CD14-positive monocyte (primary cell): ENCODE measurements around the gene LRPAP1. TPM values are rescaled to one million over a fixed set of nuclear protein-coding genes. Genes with fewer than 3 reads are reported as not detected.
A peak's percentile ranks its signal among the peaks of the same experiment; 100 is the strongest.

Experiments
- DNase-seq, 3 donors: peaks; one replicate each; pipeline ENCODE4 v3.0.0-alpha.2; 2011 to 2022
- H2AFZ ChIP-seq: 2 replicates; pipeline ENCODE4 v1.6.0; 2012; ENCODE audit warnings: mild to moderate bottlenecking, low read depth, low read length, inconsistent platforms; ENCODE audit not compliant: insufficient read depth, poor library complexity, severe bottlenecking
- H3K27ac ChIP-seq, 2 donors: 1 replicate in 1 of 2; 2 replicates in 1 of 2; pipeline ENCODE4 v1.5.1; 2012 to 2013; ENCODE audit warnings: low read length in 2 of 2, control low read depth in 1 of 2, inconsistent platforms in 1 of 2, low read depth in 1 of 2, mild to moderate bottlenecking in 1 of 2
- H3K27me3 ChIP-seq, 2 donors: one replicate each; pipeline versions ENCODE4 v1.6.0 to v1.6.1; 2011 to 2013; ENCODE audit warnings: low read length in 2 of 2; ENCODE audit not compliant: control insufficient read depth in 2 of 2, insufficient read depth in 2 of 2
- H3K36me3 ChIP-seq, 2 donors: replicated peaks in 1 of 2; 1 replicate in 1 of 2; 2 replicates in 1 of 2; pipeline versions ENCODE4 v1.5.1 to v1.6.1; 2012 to 2013; ENCODE audit warnings: low read length in 2 of 2, control low read depth in 1 of 2, inconsistent platforms in 1 of 2, mild to moderate bottlenecking in 1 of 2; ENCODE audit not compliant: insufficient read depth in 2 of 2, control insufficient read depth in 1 of 2
- H3K4me1 ChIP-seq, 2 donors: 1 replicate in 1 of 2; 2 replicates in 1 of 2; pipeline versions ENCODE4 v1.5.1 to v1.6.1; 2012 to 2013; ENCODE audit warnings: low read length in 2 of 2, control low read depth in 1 of 2, inconsistent platforms in 1 of 2, mild to moderate bottlenecking in 1 of 2, moderate library complexity in 1 of 2; ENCODE audit not compliant: insufficient read depth in 2 of 2, control insufficient read depth in 1 of 2
- H3K4me2 ChIP-seq: replicated peaks from 2 replicates; pipeline ENCODE3; 2012; ENCODE audit warnings: low read length, moderate library complexity, mild to moderate bottlenecking; ENCODE audit not compliant: poor library complexity, severe bottlenecking; ENCODE audit errors: extremely low read depth
- H3K4me3 ChIP-seq, 3 experiments: fragments of 200-600 bp in 1 of 3; sonication (generic) in 1 of 3; replicated peaks in 1 of 3; 1 replicate in 2 of 3; 2 replicates in 1 of 3; pipeline ENCODE4 v1.5.1; 2011 to 2013; ENCODE audit warnings: low read length in 3 of 3, mild to moderate bottlenecking in 3 of 3, control low read depth in 2 of 3, low read depth in 2 of 3, inconsistent platforms in 1 of 3, moderate library complexity in 1 of 3
- H3K79me2 ChIP-seq: 2 replicates; pipeline ENCODE4 v1.6.0; 2012; ENCODE audit warnings: mild to moderate bottlenecking, control low read depth, inconsistent platforms, low read length, moderate library complexity; ENCODE audit not compliant: insufficient read depth
- H3K9ac ChIP-seq: 2 replicates; pipeline ENCODE4 v1.6.0; 2017; ENCODE audit warnings: low read length, mild to moderate bottlenecking; ENCODE audit not compliant: insufficient read depth, poor library complexity, severe bottlenecking
- H3K9me3 ChIP-seq, 2 donors: replicated peaks in 1 of 2; 1 replicate in 1 of 2; 2 replicates in 1 of 2; pipeline versions ENCODE4 v1.5.1 to v1.6.1; 2012 to 2013; ENCODE audit warnings: low read length in 2 of 2, control low read depth in 1 of 2; ENCODE audit not compliant: control insufficient read depth in 1 of 2, insufficient read depth in 1 of 2
- H4K20me1 ChIP-seq: 2 replicates; pipeline ENCODE4 v1.6.0; 2012; ENCODE audit warnings: mild to moderate bottlenecking, low read length, control low read depth, moderate library complexity; ENCODE audit not compliant: insufficient read depth
- H3K27ac Mint-ChIP-seq, 7 donors: one replicate each; pipeline ENCODE4 v1.8.0; 2020; ENCODE audit warnings: mild to moderate bottlenecking in 7 of 7, mixed read lengths in 7 of 7, moderate library complexity in 6 of 7, inconsistent platforms in 2 of 7
- H3K27me3 Mint-ChIP-seq, 3 donors: one replicate each; pipeline ENCODE4 v1.8.0; 2021 to 2022; ENCODE audit warnings: low read depth in 3 of 3, mild to moderate bottlenecking in 3 of 3, mixed read lengths in 3 of 3, moderate library complexity in 3 of 3, inconsistent platforms in 1 of 3
- H3K36me3 Mint-ChIP-seq, 2 donors: one replicate each; pipeline ENCODE4 v1.8.0; 2020; ENCODE audit warnings: mixed read lengths in 2 of 2, inconsistent platforms in 1 of 2, mild to moderate bottlenecking in 1 of 2
- H3K4me1 Mint-ChIP-seq: one replicate; pipeline ENCODE4 v1.8.0; 2020; ENCODE audit warnings: mild to moderate bottlenecking, mixed read lengths
- H3K4me3 Mint-ChIP-seq, 2 donors: one replicate each; pipeline ENCODE4 v1.8.0; 2020; ENCODE audit warnings: mild to moderate bottlenecking in 2 of 2, mixed read lengths in 2 of 2, moderate library complexity in 1 of 2
- H3K9me3 Mint-ChIP-seq, 7 donors: one replicate each; pipeline ENCODE4 v1.8.0; 2020 to 2022; ENCODE audit warnings: mixed read lengths in 7 of 7, mild to moderate bottlenecking in 6 of 7, moderate library complexity in 6 of 7, inconsistent platforms in 2 of 7
- CTCF ChIP-seq: fragments of 200-600 bp; IDR thresholded peaks from one replicate; pipeline ENCODE4 v1.8.0; 2022; ENCODE audit warnings: antibody characterized with exemption, mild to moderate bottlenecking
- WGBS: methylation state at CpG from one replicate; pipeline ENCODE4 v1.1.5; 2013; ENCODE audit warnings: missing lambda C conversion rate; ENCODE audit not compliant: insufficient coverage; 5-methylcytosine and 5-hydroxymethylcytosine counted together
- intact Hi-C, 2 donors: fragments of 100-400 bp; cut with micrococcal nuclease; formaldehyde crosslinking; loops; one replicate each; pipeline versions ENCODE4 v1.15.0 to v1.15.1; 2023
- polyA plus RNA-seq, 3 donors: library from polyadenylated mRNA; depleted of rRNA in 1 of 3; unstranded in 2 of 3; stranded (reverse) in 1 of 3; fragments of 300-500 nt in 2 of 3; fragments of >200 nt in 1 of 3; fragmentation: Illumina TruSeq in 2 of 3; gene quantifications; 1 replicate in 2 of 3; 2 replicates in 1 of 3; pipeline ENCODE4 v1.2.3, GENCODE V29; 2012 to 2021

LRPAP1 gene
- polyA plus RNA-seq, 3 donors, result 169 to 204 (median 180) TPM

GRCh38 chr4:3502941-3503936, 29.0 kb downstream of the LRPAP1 start:
- Histone ChIP-seq H3K9ac (no peak overlapping the region), H3K4me2 (no peak overlapping the region), H3K9me3 (no peaks in the 10 kb centered on the region), H4K20me1 (peaks cover 97% of the 10 kb centered on the region), H2AFZ (no peak overlapping the region), H3K4me1 (no peaks in the 10 kb centered on the region), H3K79me2 (peaks cover 44% of the 10 kb centered on the region), H3K27ac (no peak overlapping the region), H3K4me3 (no peak overlapping the region), H3K27me3 (no peaks in the 10 kb centered on the region), H3K36me3 (peaks cover 50 to 73% of the 10 kb centered on the region in 2 donors)
- no peak for TF ChIP-seq CTCF
- Mint-ChIP-seq H3K36me3 (peaks cover 48 to 73% of the 10 kb centered on the region in 2 donors), H3K4me1 (peaks cover under 1% of the 10 kb centered on the region), H3K4me3 (no peak overlapping the region), H3K27ac (peak overlapping the region in 2 of 7 donors; percentile 13 to 43), H3K9me3 (peaks cover 0 to 3% (median 0%) of the 10 kb centered on the region in 7 donors), H3K27me3 (peaks cover 0 to 5% (median 0%) of the 10 kb centered on the region in 3 donors)
- intact Hi-C loops, result no loop called here
- 91% methylated on average over 26 of the region's 39 CpGs for WGBS
- DNase-seq, result no peak

- no peak overlapping the region for H3K4me3 ChIP-seq
- intact Hi-C loops, result no loop called here
- no peaks in the 10 kb centered on the region for H3K4me1 ChIP-seq
- H4K20me1 ChIP-seq, result peaks cover 91% of the 10 kb centered on the region
- TF ChIP-seq CTCF, result no peak
- Mint-ChIP-seq H3K9me3 (peaks cover 0 to 3% (median 0%) of the 10 kb centered on the region in 7 donors), H3K4me3 (no peak overlapping the region), H3K27ac (peak overlapping the region in 1 of 7 donors; percentile 46), H3K27me3 (peaks cover under 1 to 6% (median 4%) of the 10 kb centered on the region in 3 donors), H3K36me3 (peaks cover 38 to 60% of the 10 kb centered on the region in 2 donors), H3K4me1 (no peaks in the 10 kb centered on the region)
- no peak overlapping the region for H3K27ac ChIP-seq
- H3K36me3 ChIP-seq, result peaks cover 41 to 60% of the 10 kb centered on the region in 2 donors
- WGBS, result 90% methylated on average over 19 of the region's 19 CpGs
- no peaks in the 10 kb centered on the region for H3K27me3 ChIP-seq
- H2AFZ ChIP-seq, result no peak overlapping the region
- no peak overlapping the region for H3K9ac ChIP-seq
- DNase-seq, result no peak
- H3K79me2 ChIP-seq, result peaks cover 33% of the 10 kb centered on the region
- no peak overlapping the region for H3K4me2 ChIP-seq
- H3K9me3 ChIP-seq, result no peaks in the 10 kb centered on the region
These were observed 30.3 kb downstream of the LRPAP1 start for GRCh38 chr4:3501825-3502425.
